ENCODE measurements around the gene RAPGEF1.

Gene RAPGEF1

GRCh38 chr9:131635285-131635684 is 104.6 kb downstream of the RAPGEF1 start:
- Histone ChIP-seq H3K79me2 (ENCODE audit: insufficient read depth, low read length) (no peaks in the 10 kb centered on the region), H3K9ac (ENCODE audit: low read length) (no peak overlapping the region), H2AFZ (ENCODE audit: low read depth, low read length, severe bottlenecking) (no peak overlapping the region), H3K9me3 (ENCODE audit: insufficient read depth, low read length) (no peaks in the 10 kb centered on the region), H3K36me3 (ENCODE audit: low read length) (peaks cover 15% of the 10 kb centered on the region; the same call in 1 of the 2 replicates), H3K9me2 (replicated peaks; ENCODE audit: insufficient read depth, low read length) (no peaks in the 10 kb centered on the region), H3K27ac (ENCODE audit: low read depth, low read length) (no peak overlapping the region), H3F3A (ENCODE audit: insufficient read depth) (peaks cover 7% of the 10 kb centered on the region; the same call in 1 of the 2 replicates), H3K4me3 (ENCODE audit: insufficient read depth, low read length, poor library complexity, severe bottlenecking) (no peak overlapping the region), H3K27me3 (ENCODE audit: low read length) (no peaks in the 10 kb centered on the region), H4K20me1 (ENCODE audit: low read depth, low read length) (no peaks in the 10 kb centered on the region), H3K4me2 (ENCODE audit: low read depth, low read length, poor library complexity, severe bottlenecking) (no peak overlapping the region)
- TF ChIP-seq EZH2phosphoT487 (conservative IDR thresholded peaks at IDR 0.05; ENCODE audit: low read length) (no peak), CTCF (IDR thresholded peaks at IDR 0.05; ENCODE audit: insufficient read depth, low read length, poor library complexity, severe bottlenecking) (no peak)

GRCh38 chr9:131633491-131634031 is 106.3 kb downstream of the RAPGEF1 start:
- H3K4me3 ChIP-seq (ENCODE audit: insufficient read depth, low read length, poor library complexity, severe bottlenecking), result no peak overlapping the region
- no peaks in the 10 kb centered on the region for H3K9me3 ChIP-seq (ENCODE audit: insufficient read depth, low read length)
- H4K20me1 ChIP-seq (ENCODE audit: low read depth, low read length), result no peaks in the 10 kb centered on the region
- no peak overlapping the region for H3K27ac ChIP-seq (ENCODE audit: low read depth, low read length)
- H3K9me2 ChIP-seq (replicated peaks; ENCODE audit: insufficient read depth, low read length), result no peaks in the 10 kb centered on the region
- peaks cover 15% of the 10 kb centered on the region; the same call in 1 of the 2 replicates for H3K36me3 ChIP-seq (ENCODE audit: low read length)
- H3K79me2 ChIP-seq (ENCODE audit: insufficient read depth, low read length), result no peaks in the 10 kb centered on the region
- no peak overlapping the region for H3K4me2 ChIP-seq (ENCODE audit: low read depth, low read length, poor library complexity, severe bottlenecking)
- H3K9ac ChIP-seq (ENCODE audit: low read length), result no peak overlapping the region
- TF ChIP-seq EZH2phosphoT487 (conservative IDR thresholded peaks at IDR 0.05; ENCODE audit: low read length) (no peak), CTCF (IDR thresholded peaks at IDR 0.05; ENCODE audit: insufficient read depth, low read length, poor library complexity, severe bottlenecking) (no peak)
- H2AFZ ChIP-seq (ENCODE audit: low read depth, low read length, severe bottlenecking), result no peak overlapping the region
- peaks cover 7% of the 10 kb centered on the region; the same call in 1 of the 2 replicates for H3F3A ChIP-seq (ENCODE audit: insufficient read depth)
- no peaks in the 10 kb centered on the region for H3K27me3 ChIP-seq (ENCODE audit: low read length)

- Histone ChIP-seq H3K4me2 (ENCODE audit: low read depth, low read length, poor library complexity, severe bottlenecking) (no peak overlapping the region), H3K9ac (ENCODE audit: low read length) (no peak overlapping the region), H4K20me1 (ENCODE audit: low read depth, low read length) (no peaks in the 10 kb centered on the region), H2AFZ (ENCODE audit: low read depth, low read length, severe bottlenecking) (no peak overlapping the region), H3K79me2 (ENCODE audit: insufficient read depth, low read length) (no peaks in the 10 kb centered on the region), H3F3A (ENCODE audit: insufficient read depth) (peaks cover 7% of the 10 kb centered on the region; the same call in 1 of the 2 replicates), H3K4me3 (ENCODE audit: insufficient read depth, low read length, poor library complexity, severe bottlenecking) (no peak overlapping the region), H3K36me3 (ENCODE audit: low read length) (peaks cover 7% of the 10 kb centered on the region; the same call in 1 of the 2 replicates), H3K9me3 (ENCODE audit: insufficient read depth, low read length) (no peaks in the 10 kb centered on the region), H3K27ac (ENCODE audit: low read depth, low read length) (no peak overlapping the region), H3K9me2 (replicated peaks; ENCODE audit: insufficient read depth, low read length) (no peaks in the 10 kb centered on the region), H3K27me3 (ENCODE audit: low read length) (no peaks in the 10 kb centered on the region)
- TF ChIP-seq EZH2phosphoT487 (conservative IDR thresholded peaks at IDR 0.05; ENCODE audit: low read length), result no peak
- no peak for TF ChIP-seq CTCF (IDR thresholded peaks at IDR 0.05; ENCODE audit: insufficient read depth, low read length, poor library complexity, severe bottlenecking)
Measured at GRCh38 chr9:131631306-131631705, 108.6 kb downstream of the RAPGEF1 start.

Data from SU-DHL-6 (cell line).